NB4 (cell line): Measurements from ENCODE around the gene PEDS1.

Source experiments
- DNase-seq: peaks from one replicate; pipeline ENCODE4 v3.0.0; 2010; ENCODE audit warnings: low read depth
- H3K4me3 ChIP-seq: one replicate; pipeline ENCODE4 v1.5.1; 2011; ENCODE audit warnings: mild to moderate bottlenecking, low read depth, low read length, moderate library complexity
- MAX ChIP-seq: IDR thresholded peaks from 2 replicates; pipeline ENCODE4 v1.6.1; 2011; ENCODE audit warnings: low read depth, low read length
- MYC ChIP-seq: IDR thresholded peaks from 2 replicates; pipeline ENCODE4 v1.6.1; 2011; ENCODE audit warnings: low read depth, low read length
- POLR2A ChIP-seq: IDR thresholded peaks from 2 replicates; pipeline ENCODE4 v1.6.1; 2011; ENCODE audit warnings: mild to moderate bottlenecking; ENCODE audit not compliant: insufficient read length; ENCODE audit errors: extremely low read depth
- TF ChIP-seq, protein P1 (sequence below): IDR thresholded peaks from one replicate; pipeline ENCODE4 v1.5.1; 2012; ENCODE audit warnings: low read depth, low read length

The PEDS1 gene

DNA sequence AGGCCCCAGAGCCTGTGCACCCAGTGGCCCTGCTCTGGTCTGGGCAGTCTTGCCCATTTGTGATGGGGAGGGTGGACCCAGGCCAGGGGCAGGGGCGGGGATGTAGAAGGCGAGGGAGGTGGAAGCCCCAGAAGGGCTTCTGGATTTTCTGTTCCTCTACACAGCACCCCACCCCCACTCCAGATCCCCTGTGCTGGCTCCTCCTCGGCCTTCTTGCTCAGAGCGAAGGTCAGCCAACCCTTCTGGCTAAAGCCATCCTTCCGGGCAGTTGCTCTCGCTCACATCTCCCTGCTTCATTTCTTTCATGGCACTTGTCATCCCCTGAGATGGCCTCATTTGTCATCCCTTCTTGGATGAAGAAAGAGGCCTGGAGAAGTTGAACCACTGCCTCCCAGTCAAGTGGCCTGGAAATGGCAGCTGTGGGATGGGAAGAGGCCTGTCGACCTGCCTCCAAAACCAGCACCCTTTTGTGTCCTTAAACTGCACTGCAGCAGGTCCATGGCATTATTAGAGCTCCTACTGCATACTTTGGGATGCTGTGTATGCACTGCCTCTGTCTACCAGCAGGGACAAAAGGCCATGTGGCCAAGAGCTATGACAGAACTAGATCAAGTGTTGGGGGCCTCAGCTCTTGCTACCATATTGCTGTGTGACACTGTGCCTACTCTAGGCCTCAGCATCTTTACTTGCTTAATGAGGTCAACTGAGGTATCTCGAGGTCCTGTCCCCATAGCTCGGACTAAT is 19.9 kb downstream of the PEDS1 start:
- DNase-seq: no peak
- TF ChIP-seq MYC (no peak), MAX (no peak), POLR2A (no peak)
- TF ChIP-seq, protein P1, sequence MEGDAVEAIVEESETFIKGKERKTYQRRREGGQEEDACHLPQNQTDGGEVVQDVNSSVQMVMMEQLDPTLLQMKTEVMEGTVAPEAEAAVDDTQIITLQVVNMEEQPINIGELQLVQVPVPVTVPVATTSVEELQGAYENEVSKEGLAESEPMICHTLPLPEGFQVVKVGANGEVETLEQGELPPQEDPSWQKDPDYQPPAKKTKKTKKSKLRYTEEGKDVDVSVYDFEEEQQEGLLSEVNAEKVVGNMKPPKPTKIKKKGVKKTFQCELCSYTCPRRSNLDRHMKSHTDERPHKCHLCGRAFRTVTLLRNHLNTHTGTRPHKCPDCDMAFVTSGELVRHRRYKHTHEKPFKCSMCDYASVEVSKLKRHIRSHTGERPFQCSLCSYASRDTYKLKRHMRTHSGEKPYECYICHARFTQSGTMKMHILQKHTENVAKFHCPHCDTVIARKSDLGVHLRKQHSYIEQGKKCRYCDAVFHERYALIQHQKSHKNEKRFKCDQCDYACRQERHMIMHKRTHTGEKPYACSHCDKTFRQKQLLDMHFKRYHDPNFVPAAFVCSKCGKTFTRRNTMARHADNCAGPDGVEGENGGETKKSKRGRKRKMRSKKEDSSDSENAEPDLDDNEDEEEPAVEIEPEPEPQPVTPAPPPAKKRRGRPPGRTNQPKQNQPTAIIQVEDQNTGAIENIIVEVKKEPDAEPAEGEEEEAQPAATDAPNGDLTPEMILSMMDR: no peak
- no peak overlapping the region for H3K4me3 ChIP-seq

- no peak for DNase-seq
- no peak overlapping the region for H3K4me3 ChIP-seq
- TF ChIP-seq MYC (no peak), MAX (no peak), POLR2A (no peak)
- TF ChIP-seq, protein P1: no peak
Observed at GRCh38 chr20:50133041-50133440, 20.5 kb downstream of the PEDS1 start.

DNA sequence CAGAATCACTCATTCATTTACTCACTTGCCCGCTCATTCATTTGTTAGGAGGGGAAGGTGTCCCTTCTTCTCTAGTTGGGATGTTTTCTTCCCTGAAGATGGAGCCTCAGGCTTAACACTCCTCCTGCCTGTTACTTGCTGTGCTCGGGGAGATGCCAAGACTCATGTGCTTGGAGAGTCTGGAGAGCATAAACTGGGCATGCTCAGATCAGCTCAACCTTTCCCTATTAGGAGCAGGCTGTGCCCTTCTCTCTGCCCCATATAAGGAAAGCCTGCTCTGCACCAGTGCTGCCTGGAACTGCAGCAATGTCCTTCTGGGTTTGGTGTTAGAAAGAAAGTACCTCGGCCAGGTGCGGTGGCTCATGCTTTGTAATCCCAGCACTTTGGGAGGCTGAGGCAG is 22.5 kb downstream of the PEDS1 start:
- no peak for DNase-seq
- H3K4me3 ChIP-seq: no peak overlapping the region
- TF ChIP-seq MAX: no peak
- TF ChIP-seq MYC: no peak
- no peak for TF ChIP-seq POLR2A
- TF ChIP-seq, protein P1: no peak

GRCh38 chr20:50130356-50130723 is 23.2 kb downstream of the PEDS1 start:
- no peak for DNase-seq
- TF ChIP-seq, protein P1: no peak
- no peak for TF ChIP-seq POLR2A
- TF ChIP-seq MAX: no peak
- TF ChIP-seq MYC: no peak
- no peak overlapping the region for H3K4me3 ChIP-seq

GRCh38 chr20:50129662-50130355 is 23.7 kb downstream of the PEDS1 start:
- DNase-seq: no peak
- no peak overlapping the region for H3K4me3 ChIP-seq
- TF ChIP-seq MYC: no peak
- TF ChIP-seq, protein P1: no peak
- TF ChIP-seq POLR2A: no peak
- no peak for TF ChIP-seq MAX
